Left renal pelvis (tissue), 4 donors: ENCODE measurements around the gene SERPINB6. TPM values are rescaled to one million over a fixed set of nuclear protein-coding genes. Genes with fewer than 3 reads are reported as not detected.
"Not testable (repeated sequence)": the region's sequence is repeated elsewhere in the genome, so short reads cannot be mapped to it uniquely, and the experiment has no call there.

Source experiments
- DNase-seq, 4 donors: peaks; one replicate each; pipeline ENCODE4 v3.0.0-alpha.2; 2013; ENCODE audit warnings: low read depth in 4 of 4, low spot score in 3 of 4
- polyA plus RNA-seq, 4 donors: library from polyadenylated mRNA; unstranded; fragments of 120-200 nt; gene quantifications; one replicate each; pipeline ENCODE4 v1.2.1, GENCODE V29; 2013; ENCODE audit not compliant: insufficient read length in 4 of 4

Gene SERPINB6
- polyA plus RNA-seq, 4 donors: 67.9 to 95.8 (median 89.1) TPM

DNA sequence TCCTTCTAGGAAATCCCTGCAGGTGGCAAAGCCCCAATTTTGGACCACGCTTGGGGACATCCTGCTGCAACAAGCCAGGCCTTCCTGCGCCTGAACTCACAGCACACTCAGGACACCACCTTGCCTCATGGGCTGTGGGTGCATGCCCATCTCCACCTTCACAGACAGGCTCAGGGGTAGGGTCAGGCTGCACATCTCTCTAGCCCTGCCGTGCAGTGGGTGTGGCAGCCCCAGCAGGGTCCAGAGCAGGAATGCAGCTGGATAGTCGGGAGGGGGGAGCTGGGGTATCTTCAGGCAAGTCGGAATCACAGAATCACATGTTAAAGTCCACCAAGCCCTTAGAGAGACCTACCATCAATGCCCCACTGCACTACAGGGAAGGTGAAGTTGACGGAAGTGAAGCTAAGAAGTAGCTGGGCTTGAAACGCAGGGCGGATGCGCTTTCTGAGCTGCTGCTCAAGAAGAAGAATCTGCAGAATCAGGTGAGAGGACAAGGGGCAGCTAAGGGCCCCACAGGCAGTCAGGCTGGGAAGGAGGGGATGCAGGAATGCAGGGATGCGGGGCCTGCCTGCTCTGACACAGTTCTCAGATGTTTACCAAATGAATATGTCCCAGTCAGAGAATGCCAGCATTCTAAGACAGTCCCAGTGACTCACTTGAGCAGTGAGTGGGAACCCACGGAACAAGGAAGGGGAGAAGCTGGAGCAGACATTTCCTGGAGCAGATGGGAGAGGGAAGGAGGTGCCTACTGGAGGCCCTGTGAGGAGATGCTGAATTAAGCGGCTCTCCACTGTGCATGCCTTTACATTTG, 11.3 kb downstream of the SERPINB6 start:
- DNase-seq: no peak

- no peak for DNase-seq
Observed at GRCh38 chr6:2958776-2959175, 12.6 kb downstream of the SERPINB6 start.

DNA sequence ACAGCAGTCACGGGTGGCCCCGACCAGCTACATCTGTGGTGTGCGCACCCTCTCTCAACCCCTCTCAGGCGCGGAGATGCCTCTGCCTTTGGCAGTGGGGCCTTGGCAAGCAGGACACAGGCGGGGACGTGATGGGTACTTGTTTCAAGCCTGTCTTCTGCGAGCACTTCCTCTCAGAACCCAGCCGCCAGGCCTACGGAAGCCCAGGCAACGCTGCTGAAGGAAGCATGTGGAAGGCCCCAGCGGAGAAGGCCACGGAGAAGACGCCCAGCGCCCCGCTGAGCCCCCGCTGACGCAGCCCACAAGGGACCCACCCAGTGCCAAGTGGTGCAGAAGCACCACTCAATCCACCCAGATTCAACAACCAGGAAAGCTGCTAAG, 13.0 kb downstream of the SERPINB6 start:
- DNase-seq: no peak

GRCh38 chr6:2957696-2958330, 13.6 kb downstream of the SERPINB6 start:
- DNase-seq: no peak

DNA sequence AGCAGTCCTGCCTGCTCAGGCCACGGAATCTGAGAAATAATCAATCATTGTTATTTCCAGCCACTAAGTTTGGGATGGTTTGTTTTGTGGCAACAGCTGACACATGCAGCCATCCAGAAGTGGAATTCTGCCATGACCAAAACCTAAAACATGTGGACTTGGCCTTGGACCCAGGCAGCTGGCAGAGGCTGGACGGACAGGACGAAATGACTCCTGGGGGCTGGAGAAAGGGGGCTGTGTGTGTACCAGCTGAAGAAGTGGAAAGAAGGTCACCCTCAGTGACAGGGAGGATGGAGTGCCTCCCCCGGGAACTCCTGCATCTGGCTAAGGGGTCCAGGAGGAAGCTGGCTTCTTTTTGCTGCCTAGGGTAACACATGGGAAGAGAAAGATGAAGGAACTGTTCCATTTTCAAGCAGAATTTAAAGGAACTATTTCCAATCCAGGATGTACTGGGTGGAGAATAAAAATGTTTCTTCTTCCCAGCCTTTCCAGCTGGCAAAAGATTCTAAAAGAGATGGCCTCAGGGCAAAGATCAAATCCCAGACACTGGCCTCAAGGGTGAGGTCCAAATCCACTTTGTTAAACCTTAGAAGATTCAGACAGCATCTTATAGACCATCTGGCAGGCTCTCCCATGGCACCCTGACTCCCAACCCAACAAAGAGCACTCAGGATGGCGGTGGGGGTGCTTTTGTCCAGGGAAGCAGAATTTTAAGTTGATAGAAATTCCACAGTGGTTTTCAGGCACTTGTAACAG, 14.3 kb downstream of the SERPINB6 start:
- no peak for DNase-seq

- no peak for DNase-seq
Observed at GRCh38 chr6:2953098-2953497, 18.3 kb downstream of the SERPINB6 start.

GRCh38 chr6:2952557-2953095, 18.7 kb downstream of the SERPINB6 start:
- DNase-seq: peak in 3 of 4 donors; percentile 52 to 64 (median 59)

DNA sequence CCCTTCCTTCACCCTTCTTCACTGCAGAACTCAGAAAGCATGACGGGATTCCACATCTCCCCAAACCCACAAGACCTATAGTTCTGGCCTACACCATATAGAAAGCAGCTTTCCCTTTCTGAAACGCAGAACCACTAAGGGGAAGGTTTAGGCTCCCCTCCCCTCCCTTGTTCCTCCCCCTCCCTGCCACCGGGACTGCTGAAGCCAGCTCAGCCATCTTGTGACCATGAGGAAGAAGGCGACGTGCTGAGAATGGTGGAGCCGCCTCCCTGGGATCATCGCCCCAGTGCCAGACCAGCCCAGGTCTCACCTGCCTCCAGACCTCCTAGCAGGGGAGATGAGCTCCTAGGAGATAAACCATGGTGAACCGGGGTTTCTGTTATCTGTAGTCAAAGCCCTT, 19.6 kb downstream of the SERPINB6 start:
- no peak for DNase-seq

DNA sequence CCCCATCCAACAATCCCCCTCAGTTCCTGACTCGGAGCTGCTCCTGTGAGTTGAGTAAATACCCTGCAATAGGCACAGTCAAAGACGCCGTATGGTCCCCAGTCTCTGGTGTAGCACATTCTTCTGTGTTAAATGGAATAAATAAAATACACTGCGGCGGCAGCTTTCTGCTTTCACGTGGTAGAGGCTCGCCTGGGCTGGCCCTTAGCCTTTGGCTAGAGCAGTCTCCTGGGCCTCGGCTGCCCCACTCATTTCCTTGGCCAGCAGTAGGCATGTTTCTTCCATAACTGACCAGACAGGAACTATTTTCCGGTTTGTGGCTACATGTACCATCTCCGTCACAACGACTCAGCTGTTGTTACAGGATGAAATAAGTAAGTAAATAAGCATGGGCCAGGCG, 20.7 kb downstream of the SERPINB6 start:
- DNase-seq: no peak

DNA sequence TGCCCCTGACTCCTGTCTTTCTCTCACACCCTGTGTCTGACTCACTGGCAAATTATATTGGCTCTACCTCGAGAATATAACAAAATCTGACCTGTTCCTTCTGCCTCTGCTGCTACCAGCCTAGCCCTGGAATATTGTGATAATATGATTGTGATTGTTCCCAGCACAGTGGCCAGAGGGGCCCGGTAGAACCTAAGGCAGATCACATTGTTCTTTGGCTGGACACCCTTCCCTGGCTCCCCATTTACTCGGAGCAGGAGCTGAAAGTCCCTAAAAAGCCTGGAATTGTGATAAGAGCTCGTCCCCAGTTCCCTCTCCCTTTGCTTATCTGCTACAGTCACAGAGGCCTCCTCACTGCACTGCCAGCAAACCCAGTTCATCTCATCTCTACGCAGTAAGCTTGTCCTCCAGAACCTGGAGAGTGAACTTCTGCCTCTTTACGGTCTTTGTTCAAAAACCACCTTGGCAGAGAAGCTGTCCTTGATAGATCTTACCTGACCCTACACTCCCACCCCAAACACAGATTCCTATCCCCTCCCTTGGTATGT, 21.8 kb downstream of the SERPINB6 start:
- no peak for DNase-seq

GRCh38 chr6:2949121-2949520, 22.2 kb downstream of the SERPINB6 start:
- DNase-seq: no peak

DNA sequence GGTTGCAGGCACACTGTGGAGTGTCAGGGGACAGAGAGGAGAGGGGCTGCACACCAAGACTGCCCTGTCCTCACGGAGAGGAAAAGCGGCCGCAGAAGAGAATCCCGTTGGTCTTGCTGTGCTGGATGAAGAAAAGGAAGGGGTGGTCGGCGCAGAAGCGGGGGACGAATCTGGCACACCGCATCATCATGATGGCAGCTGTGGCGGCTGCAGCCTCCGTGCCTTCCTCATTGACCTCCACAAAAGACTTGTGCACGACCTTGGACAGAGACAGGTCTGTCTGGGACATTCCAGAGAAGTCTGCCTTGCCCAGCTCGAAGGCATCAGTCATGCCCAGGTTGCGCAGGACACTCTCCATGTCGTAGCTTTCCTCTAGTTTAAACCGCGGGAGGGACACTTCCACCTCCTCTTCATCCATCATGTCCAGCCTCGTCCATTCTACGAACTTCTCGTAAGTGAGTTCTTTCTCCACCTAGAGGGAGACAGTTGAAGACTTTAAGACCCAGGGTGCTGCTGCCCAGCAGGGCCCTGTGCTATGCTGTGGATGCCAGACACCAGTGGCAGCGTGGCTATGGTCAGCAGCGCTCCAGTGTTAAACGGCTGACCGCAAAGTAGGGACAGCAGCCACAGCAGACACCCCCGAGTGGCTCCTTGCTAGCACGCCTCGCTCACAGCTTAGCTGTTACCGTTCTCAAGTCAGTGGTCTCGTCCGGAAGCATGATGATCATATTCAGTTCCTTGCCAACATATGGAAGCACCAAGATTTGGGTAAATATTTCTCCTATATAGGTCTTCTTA, 22.9 kb downstream of the SERPINB6 start:
- no peak for DNase-seq

DNA sequence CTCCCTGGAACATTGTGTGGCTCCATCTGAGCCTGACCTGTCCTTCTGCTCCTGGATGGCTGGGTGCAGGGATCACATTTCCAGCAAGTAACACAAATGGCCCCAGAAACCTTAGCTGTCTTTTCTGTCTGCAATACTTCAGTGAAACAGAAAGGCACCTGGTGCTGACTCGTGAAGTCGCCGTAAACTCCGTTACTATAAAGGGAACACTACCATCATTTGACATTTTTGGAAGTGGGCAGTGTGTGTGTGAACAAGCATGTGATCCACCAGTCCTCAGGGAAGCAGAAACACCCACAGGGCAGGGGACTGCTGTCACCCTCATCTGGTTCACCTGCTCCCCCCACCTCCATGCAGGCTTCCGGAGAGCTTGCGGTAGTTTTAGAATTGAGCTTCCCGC, 23.9 kb downstream of the SERPINB6 start:
- no peak for DNase-seq

- DNase-seq: no peak
Observed at GRCh38 chr6:2945153-2945452, 26.3 kb downstream of the SERPINB6 start.

DNA sequence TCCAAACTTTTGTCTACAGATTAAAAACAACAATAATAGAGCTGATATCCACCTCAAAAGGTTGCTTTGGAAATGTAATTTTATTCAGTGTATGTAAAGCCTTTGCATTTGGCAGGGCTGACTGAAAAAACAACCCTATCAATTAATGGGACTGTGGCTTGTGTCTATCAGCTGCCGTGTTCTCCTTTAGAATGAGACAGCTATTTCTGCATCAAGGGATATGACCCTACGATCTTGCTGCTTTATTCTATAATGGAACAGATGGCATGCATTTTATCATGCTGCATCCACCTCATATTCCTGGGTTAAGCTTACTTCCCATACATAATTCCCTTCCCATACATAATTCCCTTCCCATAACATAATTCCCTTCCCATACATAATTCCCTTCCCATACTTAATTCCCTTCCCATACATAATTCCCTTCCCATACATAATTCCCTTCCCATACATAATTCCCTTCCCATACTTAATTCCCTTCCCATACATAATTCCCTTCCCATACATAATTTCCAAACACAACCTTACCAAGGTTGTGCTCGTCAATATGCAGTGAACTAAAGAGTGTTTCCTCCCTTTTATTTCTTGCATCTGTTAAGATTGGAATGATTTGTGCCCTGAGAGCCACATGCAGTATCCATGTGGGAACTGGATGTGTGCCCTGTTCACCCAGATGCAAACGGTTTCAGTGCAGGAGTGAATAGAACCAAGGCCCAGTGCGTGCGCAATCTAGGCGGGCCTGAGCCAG, 26.8 kb downstream of the SERPINB6 start:
- no peak for DNase-seq

DNA sequence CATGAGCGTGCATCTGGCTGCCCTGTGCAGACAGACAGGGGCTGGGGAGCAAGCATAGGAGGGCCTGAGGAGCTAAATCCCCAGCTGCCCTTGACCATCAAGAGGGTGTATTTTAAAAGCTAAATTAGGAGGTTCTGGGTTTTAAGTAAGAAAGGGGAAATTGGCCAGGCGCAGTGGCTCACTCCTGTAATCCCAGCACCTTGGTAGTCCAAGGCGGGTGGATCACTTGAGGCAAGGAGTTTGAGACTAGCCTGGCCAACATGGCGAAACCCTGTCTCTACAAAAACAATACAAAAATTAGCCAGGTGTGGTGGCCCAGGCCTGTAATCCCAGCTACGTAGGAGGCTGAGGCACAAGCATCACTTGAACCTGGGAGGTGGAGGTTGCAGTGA, 27.8 kb downstream of the SERPINB6 start:
- DNase-seq: no peak

GRCh38 chr6:2942914-2943563, 28.3 kb downstream of the SERPINB6 start:
- DNase-seq: no peak

DNA sequence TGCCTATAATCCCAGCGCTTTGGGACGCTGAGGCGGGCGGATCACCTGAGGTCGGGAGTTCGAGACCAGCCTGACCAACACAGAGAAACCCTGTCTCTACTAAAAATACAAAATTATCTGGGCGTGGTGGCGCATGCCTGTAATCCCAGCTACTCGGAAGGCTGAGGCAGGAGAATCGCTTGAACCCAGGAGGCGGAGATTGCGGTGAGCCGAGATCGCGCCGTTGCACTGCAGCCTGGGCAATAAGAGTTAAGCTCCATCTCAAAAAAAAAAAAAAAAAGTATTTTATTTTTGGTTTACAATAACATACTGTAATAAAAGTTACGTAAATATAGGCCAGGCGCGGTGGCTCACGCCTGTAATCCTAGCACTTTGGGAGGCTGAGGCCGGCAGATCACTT, 29.3 kb downstream of the SERPINB6 start:
- not testable (repeated sequence) for DNase-seq

DNA sequence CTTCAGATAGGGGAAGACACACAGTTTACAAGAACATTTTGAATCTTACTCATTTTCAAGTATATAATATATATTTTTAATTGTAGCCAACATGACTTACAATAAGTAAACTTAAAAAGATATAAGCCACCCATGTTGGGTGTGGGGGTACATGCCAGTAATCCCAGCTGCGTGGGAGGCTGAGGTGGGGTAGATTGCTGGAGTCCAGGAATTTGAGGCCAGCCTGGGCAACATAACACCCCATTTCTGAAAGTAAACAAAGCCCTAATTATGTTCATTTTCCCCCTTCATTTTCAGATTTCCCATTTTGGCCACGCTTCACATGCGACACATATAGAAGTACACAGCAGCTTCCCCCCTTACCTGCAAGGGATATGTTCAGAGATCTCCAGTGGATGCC, 30.5 kb downstream of the SERPINB6 start:
- no peak for DNase-seq
